ENCODE measurements around the gene USP3.

DNA sequence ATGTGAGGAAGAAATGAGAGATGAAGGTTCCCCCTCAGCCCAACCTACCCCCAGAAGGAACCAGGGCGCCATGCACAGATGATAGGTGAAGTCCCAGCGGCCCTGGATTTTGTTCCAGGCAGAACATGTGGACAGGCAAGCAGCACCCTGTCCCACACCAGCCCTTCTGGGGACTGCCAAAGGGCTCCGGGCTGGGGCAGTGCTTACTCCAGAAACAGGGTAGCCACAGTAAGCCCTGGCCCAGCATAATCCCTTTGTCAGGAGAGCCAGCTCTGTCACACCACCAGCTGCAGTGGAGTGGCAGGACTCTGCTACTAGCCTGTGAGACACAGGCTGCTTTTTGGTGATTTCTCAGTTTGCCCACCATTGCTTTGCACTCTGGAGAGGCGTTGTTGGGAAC is 99.1 kb downstream of the USP3 start:
- TF ChIP-seq, protein P1, sequence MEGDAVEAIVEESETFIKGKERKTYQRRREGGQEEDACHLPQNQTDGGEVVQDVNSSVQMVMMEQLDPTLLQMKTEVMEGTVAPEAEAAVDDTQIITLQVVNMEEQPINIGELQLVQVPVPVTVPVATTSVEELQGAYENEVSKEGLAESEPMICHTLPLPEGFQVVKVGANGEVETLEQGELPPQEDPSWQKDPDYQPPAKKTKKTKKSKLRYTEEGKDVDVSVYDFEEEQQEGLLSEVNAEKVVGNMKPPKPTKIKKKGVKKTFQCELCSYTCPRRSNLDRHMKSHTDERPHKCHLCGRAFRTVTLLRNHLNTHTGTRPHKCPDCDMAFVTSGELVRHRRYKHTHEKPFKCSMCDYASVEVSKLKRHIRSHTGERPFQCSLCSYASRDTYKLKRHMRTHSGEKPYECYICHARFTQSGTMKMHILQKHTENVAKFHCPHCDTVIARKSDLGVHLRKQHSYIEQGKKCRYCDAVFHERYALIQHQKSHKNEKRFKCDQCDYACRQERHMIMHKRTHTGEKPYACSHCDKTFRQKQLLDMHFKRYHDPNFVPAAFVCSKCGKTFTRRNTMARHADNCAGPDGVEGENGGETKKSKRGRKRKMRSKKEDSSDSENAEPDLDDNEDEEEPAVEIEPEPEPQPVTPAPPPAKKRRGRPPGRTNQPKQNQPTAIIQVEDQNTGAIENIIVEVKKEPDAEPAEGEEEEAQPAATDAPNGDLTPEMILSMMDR (IDR thresholded peaks at IDR 0.05; ENCODE audit: borderline replicate concordance, extremely low read depth, low read length, poor library complexity, severe bottlenecking): no peak
- TF ChIP-seq EZH2 (IDR thresholded peaks at IDR 0.05; ENCODE audit: borderline replicate concordance, low read depth, low read length, severe bottlenecking): no peak

Data from DND-41 (cell line).